Heart left ventricle (tissue), 13 donors: ENCODE results near the gene CYP4F3.

Experiments
- POLR2A ChIP-seq, 2 donors: fragments of 450-650 bp; IDR thresholded peaks; one replicate each; pipeline ENCODE4 v1.6.1; 2017; ENCODE audit warnings: antibody characterized with exemption in 2 of 2, mild to moderate bottlenecking in 2 of 2, moderate library complexity in 2 of 2
- TF ChIP-seq, protein P1 (sequence below), 12 donors: fragments of 200-600 bp; sonication (generic) in 4 of 12; IDR thresholded peaks; one replicate each; pipeline versions ENCODE4 v1.5.0 to v1.8.0; 2018 to 2022; ENCODE audit warnings: antibody characterized with exemption in 12 of 12, mild to moderate bottlenecking in 5 of 12
- donor health status: ischemic (EF 13 %, LVEDD 7.1; RV severe dilation, severe dysfunction).
- donor health status: DM: no; HTN: yes; CAD: no.
- donor health status: DM: no; HTN: no; CAD: no.
- donor health status: ischemic (EF 25% LVEDD 6.9; RV normal size, moderate dysfunction).
- donor health status: ischemic (EF 25% LVEDD 5.7; RV mildly dilated, moderate dysfunction).
- donor health status: ischemic (EF 35%, LVEDD 5.7; RV mildly dilated, moderate dysfunction).
- donor health status: nonischemic (EF 11% LVEDD 7.7; RV severe dilation, severe dysfunction).
- donor health status: DM: yes; HTN: yes; CAD: no.
- donor health status: PGD.
- donor health status: ischemic (EF 29% LVEDD 5.4; RV normal size, mild dysfunction).
- donor health status: nonischemic (EF 23%, LVEDD 6.1; RV moderate dilation, normal function).

GRCh38 chr19:15679089-15679488 lies 38.4 kb downstream of the CYP4F3 start:
- TF ChIP-seq, protein P1, sequence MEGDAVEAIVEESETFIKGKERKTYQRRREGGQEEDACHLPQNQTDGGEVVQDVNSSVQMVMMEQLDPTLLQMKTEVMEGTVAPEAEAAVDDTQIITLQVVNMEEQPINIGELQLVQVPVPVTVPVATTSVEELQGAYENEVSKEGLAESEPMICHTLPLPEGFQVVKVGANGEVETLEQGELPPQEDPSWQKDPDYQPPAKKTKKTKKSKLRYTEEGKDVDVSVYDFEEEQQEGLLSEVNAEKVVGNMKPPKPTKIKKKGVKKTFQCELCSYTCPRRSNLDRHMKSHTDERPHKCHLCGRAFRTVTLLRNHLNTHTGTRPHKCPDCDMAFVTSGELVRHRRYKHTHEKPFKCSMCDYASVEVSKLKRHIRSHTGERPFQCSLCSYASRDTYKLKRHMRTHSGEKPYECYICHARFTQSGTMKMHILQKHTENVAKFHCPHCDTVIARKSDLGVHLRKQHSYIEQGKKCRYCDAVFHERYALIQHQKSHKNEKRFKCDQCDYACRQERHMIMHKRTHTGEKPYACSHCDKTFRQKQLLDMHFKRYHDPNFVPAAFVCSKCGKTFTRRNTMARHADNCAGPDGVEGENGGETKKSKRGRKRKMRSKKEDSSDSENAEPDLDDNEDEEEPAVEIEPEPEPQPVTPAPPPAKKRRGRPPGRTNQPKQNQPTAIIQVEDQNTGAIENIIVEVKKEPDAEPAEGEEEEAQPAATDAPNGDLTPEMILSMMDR (IDR thresholded peaks at IDR 0.05), result no peak
- TF ChIP-seq POLR2A (IDR thresholded peaks at IDR 0.05), result no peak
